Hippocampal formation (tissue), 2 donors: ENCODE results near the gene MUC5B.
"Not testable (repeated sequence)": the region's sequence is repeated elsewhere in the genome, so short reads cannot be mapped to it uniquely, and the experiment has no call there.

ENCODE experiments used
- DNase-seq, 2 donors: peaks; one replicate each; lab custom pipeline; 2025; lab: John Stamatoyannopoulos, UW

The MUC5B gene

DNA sequence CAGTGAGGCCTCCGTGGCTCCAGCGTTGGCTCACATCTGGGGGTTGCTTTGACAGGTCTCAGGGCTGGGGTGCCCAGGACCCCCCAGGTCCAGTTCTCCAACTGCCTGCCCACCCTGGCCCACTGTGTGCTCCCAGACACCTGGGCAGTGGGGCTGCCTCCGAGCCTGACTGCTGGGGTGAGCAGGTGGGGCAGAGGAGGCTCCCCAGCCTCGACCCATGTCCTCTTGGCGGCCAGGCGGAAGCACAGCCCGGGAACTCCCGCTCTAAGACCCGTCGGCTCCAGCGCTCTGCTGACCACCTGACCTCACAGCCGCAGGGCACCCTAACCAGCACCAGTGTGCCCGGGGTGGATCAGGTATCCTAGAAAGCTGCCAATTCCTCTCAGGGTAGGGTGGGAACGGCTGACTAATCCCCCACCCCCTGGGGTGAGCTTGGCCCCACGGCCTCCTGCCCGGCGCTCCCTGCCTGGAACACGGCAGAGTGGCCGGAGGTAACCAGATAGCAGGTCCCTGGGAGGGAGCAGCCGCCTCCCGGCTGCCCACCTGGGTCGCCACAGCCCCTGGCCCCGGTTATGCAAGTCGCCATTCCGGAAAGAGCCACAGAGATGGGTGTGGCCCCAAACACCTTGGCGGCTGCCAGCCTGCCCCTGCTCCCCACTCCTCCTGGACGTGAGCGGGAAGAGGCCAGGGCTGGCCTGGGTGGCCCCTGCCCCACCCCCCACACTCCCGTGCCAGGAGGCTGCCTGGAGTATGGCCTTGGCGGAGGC is 19.2 kb upstream of the MUC5B start:
- no peak for DNase-seq

DNA sequence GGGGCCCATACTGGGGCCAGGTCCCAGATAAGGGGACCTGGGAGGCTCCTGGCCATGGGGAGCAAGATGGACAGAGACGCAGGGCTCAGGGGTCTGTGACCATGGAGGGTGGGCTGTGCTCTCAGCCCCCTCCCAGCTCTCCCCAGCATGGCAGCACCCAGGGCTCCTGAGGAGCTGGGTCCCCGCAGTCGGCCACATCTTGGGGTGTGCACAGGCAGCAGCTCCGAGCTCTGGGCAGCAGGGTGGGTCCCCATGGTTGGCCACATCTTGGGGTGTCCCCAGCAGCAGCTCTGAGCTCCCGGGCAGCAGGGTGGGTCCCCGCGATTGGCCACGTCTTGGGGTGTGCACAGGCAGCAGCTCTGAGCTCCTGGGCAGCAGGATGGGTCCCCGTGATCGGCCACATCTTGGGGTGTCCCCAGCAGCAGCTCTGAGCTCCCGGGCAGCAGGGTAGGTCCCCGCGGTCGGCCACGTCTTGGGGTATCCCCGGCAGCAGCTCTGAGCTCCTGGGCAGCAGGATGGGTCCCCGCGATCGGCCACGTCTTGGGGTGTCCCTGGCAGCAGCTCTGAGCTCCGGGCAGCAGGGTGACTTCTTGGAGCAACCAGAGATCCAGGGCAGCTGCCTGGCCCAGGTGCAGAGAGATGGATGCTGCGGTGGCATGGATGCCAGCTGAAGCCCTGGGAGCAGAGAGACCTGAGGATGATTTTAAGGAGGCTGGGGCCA is 18.3 kb upstream of the MUC5B start:
- DNase-seq = no peak

DNA sequence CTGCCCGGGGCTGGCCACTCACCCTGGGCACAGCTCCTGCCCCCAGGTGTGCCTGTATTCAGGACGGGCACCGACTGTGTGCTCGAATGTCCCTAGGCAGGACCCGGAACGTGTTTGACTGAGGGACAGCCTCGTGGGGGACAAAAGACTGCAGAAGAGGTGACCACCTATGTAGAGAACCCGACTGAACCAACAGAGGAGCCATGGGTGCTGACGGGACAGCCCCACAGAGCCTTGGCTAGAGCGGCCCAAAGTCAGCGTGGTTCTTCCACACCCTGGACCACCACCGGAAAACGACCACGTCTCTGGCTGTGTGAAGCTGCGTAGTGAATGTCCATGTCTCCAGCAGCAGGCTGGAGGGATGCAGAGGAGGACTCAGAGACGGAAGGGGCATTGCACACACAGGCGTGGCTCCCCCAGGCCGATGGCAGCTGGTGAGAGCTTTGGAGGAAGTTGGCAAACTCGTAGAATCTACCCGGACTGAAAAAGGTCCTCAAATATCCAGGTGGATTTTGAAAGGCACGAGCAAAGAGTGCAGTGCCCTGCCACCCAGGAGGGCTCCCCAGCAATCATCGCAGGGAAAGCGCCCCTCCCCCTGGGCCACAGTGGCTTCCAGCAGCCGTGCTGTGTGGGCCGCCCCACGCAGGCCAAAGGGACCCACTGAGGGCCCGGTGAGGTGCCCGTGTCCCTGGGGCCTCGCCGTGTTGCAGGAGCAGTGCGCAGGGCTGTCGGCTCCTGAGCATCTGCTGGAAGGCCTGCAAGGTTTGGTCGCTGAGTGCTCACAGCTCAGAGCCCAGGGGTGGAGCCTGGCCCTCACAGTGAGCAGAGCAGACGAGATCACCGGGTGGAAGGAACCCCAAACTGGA is 17.5 kb upstream of the MUC5B start:
- no peak for DNase-seq

DNA sequence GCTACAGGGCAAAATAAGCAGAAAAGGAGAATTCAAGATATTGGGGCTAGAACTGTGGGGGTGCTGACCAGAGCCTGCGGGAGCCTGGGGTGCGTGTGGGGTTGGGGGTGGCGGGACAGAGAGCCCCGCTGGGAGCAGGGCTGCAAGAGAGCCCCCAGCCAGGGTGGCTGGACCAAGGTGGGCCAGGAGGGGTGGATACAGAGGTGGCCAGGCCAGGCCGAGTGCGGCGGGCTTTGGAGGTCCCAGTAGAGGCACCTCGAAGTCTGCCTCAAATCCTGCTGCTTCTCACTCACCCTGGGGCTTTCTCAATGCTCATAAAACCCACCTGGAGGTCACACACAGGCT is 16.9 kb upstream of the MUC5B start:
- no peak for DNase-seq

DNA sequence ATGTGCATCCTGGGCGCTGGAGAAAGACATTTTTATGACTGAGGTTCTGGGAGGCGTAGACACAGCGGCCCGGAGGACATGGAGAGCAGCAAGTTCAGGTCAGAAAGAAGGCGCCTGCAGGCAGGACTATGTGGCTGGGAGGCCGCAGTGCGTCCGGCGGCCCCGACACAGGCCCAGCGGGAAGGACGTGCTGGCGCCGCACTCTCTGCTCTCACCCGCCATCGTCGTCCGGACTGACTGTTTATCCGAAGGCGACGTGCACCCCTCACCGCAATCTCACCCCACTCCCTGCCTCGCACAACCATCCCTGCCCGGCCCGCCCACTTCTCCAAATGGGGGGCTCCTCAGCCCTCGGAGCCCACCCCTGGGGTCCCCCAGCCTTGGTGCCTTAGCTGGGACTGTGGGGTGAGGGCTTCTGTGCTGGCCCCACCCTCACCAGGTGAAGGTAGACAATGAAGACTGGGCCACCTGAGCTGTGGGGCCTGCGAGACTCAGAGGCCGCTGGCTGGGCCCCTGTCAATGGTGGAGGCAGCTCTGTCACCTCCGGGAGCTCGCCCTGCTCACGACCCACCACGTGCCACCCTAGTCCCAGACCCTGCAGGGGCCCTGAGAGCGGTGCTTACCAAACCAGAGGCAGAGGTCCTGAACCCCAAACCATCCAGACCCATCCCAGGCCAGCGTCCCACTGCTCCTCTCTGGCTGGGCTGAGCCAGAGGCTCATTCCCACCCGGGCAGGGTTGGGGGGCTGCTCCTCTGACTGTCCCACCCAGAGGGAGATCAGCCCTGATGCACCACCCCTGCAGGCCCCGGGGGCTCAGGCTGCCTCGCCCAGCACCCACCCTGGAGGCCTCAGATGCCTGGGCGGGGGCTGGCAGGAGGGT is 16.2 kb upstream of the MUC5B start:
- DNase-seq = no peak

DNA sequence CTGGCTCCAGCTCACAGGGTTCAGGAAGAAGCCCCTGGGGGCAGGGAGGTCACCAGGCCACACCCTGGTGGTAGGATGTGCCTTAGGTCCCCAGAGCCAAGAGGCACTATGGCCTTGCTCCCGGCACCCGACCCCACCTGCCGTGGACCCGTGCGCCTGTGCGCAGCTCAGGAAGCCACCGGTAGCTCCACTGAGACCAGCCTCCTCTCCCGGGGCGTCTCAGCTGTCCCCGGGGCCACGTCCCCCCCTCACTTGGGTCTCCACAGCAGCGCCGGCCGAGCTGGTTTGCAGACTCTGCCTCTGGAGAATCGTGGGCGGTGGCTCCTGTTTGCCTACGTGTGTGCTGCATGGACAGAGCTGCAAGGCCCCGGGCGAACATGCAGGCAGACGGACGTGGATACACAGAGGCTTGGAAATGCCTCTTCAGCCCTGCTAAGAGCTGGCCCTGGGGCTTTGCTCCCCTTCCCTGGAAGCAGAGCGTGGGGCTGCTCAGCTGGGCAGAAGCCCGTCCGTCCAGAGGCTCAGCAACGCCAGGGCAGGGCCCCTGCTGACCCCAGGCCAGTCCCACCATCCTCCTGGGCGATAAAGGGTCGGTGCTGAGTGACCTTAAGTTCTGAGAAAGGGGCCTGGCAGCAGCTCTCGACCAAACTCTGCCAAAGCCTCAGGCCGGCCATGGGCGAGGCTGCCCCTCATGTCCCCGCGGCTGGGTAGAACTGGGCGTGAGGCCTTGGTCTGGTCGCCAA is 15.3 kb upstream of the MUC5B start:
- DNase-seq = no peak

DNA sequence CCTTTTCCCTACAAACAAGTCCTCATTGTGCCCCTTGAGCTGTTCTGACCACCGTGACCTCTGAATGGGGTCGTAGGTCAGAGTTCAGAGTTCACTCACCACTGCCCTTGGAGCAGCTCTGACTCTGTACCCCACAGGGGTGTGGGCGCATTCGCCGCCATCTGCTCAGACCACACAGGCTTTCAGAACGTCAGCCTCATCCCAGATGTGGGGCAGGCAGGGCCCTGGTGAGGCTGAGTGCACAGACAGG is 14.8 kb upstream of the MUC5B start:
- DNase-seq = no peak

DNA sequence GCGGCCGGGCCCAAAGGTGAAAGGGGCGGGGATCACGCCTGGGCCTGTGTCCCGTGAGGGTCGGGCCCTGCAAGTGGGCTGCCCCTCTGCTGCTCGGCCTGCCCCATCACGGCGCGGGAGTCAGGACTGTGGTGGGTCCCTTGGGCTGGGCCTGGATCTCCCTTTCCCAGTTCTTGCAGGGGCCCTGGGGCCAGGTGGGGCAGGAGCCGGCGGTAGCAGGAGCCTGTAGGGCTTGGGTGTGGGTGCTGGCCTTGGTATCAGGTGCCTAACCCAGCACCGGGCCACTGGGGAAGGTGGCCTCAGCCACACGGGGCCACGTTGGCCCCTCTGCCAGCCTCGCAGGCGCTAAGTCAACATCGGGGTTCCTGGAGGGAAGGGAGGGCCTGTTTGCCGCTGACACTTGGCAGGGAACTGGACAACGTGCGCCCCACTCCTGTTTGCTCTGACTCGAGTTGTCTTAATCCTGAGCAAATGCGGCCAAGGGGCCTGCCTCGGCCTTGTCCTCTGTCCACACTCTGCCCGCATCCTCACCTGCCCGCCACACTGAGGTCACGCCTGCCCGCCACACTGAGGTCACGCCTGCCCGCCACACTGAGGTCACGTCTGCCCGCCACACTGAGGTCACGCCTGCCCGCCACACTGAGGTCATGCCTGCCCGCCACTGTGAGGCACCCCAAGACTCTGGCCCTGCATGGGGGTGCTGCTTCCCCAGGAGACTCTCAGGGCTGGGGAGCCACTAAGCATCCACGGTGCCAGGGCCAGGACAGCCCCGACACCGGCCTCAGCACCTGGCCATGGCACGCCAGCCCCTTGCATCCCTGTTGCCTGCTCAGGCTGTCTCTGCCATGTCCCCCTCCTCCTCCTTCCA is 14.2 kb upstream of the MUC5B start:
- DNase-seq = no peak

DNA sequence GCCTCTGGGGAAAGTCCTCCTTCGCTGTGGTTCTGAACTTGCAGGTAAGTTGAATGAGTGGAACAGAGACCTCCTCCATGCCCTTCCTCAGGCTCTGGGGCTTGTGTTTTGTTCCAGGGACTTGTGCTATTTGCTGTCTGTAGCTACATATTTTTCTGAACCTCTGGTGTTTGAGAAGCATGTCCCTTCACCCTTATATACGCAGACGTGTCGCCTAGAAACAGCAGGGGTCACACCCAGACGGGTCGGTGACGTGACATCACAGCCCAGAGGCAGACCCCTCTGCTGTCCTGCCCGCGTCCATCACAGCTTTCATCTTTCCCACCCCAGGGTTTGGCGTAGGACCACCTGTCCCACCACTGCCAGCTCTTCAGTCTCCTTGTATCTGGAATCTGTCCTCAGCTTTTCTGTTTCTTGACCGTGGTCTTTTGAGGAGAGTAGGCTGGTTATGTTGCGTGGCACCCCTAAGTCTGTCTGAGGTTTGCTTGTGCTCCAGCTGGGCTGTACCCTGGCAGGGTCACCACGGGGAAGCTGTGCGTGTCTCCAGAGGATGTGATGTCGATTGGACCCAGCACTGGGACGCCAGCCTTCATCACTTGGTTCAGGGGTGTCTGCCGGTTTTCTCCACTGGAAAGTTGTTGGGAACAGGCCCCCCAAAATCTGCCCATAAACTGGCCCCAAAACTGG is 13.4 kb upstream of the MUC5B start:
- no peak for DNase-seq

DNA sequence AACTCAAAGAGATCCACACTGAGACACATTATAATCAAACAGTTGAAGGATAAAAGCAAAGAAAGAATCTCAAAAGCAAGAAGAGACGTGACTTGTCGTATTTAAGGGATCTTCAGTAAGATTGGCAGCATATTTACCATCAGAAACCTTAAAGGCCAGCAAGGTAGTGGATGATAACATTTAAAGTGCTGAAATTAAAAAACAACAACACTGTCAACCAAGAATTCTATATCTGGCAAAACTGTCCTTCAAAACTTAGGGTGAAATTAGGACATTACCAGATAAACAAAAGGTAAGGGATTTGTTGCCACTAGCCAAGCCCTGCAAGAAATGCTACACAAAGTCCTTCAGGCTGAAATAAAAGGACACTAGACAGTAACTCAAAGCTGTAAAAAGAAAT is 11.0 kb upstream of the MUC5B start:
- DNase-seq = no peak

DNA sequence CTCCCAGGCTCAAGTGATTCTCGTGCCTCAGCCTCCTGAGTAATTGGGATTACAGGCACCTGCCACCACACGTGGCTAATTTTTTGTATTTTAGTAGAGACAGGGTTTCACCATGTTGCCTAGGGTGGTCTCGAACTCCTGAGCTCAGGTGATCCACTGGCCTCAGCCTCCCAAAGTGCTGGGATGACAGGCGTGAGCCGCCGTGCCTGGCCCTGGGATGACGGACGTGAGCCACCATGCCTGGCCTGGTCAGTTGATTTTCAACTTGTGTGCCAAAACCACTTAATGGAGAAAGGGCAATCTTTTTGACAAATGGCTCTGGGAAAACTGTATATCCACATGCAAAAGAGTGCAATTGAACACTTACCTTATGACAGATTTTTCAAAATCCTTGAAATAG is 7.0 kb upstream of the MUC5B start:
- not testable (repeated sequence) for DNase-seq

DNA sequence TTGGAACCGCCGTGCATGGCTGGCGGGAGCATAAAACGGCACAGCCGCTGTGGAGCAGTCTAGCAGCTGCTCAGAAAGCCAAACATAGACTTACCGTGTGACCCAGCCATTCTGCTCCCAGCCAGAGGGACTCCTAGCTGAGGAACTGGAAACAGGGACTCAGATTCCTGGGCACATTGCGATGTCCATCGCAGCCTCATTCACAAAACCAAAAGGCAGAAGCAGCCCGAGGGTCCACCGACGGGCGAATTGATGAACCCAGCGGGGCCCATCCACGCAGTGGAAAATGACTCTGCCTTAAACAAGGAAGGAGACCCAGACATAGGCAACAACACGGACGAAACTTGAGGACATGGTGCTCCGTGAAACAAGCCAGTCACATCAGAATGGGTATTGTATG is 5.7 kb upstream of the MUC5B start:
- no peak for DNase-seq

DNA sequence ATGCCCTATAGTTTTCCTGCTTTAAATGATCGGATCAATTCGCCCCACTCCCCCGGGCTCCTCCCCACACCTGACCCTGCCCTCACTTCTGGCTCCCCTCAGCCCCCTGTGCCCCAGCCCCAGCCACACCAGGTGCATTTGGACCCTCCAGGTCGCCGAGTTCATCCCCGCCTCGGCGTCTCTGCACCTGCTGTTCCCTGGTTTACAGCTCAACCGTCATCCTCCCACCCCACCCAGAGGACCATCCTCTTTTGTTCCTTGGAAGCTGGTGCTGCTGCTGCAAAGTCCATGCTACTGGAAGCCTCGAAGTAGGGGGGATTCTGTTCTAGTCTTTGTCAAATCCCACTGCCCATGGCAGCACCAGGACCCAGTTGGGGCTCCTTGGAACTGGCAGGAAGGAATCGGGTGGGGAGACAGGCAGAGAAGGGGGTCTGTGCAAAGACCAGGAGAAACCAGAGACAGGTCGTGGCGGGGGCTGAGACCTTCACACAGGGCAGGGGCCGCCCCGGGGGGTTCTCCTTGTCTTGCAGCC is 4.5 kb upstream of the MUC5B start:
- DNase-seq = no peak

DNA sequence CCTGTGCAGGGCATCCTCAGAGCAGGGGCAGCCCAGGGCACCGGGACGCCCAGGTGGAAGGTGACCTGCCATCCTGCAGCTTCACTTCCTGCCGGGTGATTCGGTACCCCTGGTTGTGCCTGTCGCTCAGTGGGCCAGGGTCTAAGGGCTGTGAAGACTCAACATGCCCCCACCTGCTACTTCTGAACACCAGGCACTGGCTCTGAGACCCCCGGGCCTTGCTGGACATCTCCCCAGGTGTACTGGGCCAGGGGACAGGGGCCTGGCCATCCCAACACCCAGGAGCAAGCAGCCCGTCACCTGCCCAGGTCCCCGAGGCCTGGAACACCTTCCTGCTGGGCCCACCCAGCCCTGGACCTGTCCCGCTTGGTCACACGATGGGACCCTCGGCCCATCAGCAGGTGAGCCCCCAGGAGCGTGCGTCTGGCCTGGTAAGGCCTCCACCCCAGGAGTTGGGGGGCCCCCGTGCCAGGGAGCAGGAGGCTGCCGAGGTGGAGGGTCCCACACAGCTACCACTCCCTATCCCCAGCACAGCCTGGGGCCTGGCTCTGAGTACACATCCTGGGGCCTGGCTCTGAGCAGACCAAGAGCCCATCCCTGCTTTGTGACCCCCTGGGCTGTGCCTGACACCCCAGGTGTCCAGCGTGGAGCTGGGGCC is 3.9 kb upstream of the MUC5B start:
- no peak for DNase-seq

DNA sequence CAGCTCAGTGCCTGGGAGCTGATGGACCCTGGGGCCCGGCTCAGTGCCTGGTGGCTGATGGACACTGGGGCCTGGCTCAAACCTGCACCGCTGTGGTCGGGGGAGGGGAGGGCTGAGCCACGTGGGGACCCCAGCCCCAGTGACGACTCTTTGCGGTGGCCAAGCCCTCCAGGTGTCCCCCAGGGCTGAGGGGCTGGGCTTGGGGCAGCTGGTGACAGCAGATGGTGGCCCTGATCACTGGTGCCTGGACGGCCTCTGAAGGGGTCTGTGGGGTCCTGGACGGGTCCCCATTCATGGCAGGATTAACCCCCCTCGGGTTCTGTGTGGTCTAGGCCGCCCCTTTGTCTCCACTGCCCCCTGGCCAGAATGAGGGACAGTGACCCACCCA is 3.4 kb upstream of the MUC5B start:
- no peak for DNase-seq

DNA sequence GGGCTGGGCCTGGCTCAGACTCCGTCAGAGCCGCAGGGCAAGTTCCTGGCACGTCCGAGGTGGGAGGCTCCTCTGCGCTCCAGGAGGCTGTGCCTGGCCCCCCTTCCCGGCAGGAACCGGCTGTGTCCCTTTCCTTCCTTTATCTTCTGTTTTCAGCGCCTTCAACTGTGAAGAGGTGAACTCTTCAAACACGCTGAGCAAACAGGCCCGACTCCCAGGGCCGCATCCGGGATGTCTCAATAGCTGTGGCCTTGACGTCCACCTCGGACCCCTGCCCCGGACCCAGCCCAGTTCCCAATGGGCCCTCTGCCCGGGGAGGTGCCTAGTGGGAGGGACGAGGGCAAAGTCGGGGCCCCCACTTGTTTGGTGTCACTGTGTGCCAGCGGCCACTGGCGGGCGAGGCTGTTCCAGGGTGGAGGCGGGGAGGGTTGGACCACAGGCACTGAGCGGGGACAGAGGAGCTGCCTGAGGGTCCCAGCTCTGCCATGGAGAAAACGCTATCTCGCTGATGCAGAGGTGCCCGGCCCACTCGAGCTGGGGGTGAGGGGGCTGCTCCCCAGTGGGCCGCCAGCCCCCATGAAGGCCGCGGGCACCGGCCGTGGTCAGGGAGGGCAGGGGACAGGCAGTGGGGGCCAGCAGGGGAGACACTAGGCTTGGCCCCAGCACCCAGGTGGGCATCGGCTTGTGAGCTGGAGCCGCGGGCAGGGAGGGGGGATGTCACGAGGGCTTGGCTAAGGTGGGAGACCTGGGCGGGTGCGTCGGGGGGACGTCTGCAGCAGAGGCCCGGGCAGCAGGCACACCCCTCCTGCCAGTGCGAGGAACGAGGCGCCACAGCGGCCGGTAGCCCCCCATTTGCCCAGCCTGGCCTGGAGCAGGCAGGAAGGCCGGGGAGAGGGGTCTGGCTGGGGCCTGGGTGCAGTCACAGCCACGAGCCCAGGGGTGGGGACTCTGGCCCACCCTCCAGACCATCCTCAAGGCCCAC is 2.7 kb upstream of the MUC5B start:
- DNase-seq = no peak

DNA sequence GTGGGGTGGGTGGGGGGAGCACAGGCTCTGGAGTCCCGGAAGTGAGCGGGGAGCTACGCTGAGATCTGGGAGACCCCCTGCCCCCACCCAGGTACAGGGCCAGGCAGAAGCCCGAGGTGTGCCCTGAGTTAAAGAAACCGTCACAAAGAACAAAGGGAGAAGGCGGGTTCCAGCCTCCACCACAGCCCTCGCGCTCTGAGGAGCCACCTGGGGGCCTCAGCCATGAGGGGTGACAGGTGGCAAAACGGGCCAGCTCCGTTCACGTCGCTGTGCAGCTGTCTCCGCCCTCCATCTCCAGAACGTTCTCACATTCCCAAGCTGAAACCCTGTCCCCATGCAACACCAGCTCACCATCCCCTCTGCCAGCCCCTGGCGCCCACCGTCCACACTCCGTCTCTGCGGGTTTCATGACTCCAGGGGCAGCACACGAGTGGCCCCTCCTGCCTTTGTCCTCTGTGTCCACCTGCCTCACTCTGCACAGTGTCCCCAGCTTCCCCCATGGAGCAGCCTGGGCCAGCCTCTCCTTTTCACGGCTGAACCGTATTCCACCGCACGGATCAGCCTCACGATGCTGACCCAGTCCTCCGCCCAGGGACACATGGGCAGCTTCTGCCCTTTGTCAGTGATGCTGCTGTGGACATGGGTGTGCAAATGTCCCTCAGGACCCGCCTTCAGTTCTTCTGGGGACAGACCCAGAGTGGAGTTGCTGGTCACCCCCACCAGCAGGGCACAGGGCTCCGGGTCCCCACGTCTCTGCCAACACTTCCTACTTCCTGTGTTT is 1.7 kb upstream of the MUC5B start:
- no peak for DNase-seq
